Mucosa of rectum (tissue), 2 donors: ENCODE results near the gene WDR13.

Source experiments
- H3K27ac ChIP-seq, 2 donors: one replicate each; pipeline ENCODE4 v1.7.0; 2013; ENCODE audit warnings: inconsistent platforms in 2 of 2, low read depth in 2 of 2, low read length in 2 of 2
- H3K27me3 ChIP-seq, 2 donors: one replicate each; pipeline ENCODE4 v1.7.0; 2013; ENCODE audit warnings: low read length in 2 of 2; ENCODE audit not compliant: control insufficient read depth in 2 of 2, insufficient read depth in 2 of 2
- H3K36me3 ChIP-seq, 2 donors: one replicate each; pipeline ENCODE4 v1.7.0; 2013; ENCODE audit warnings: low read length in 2 of 2; ENCODE audit not compliant: control insufficient read depth in 2 of 2, insufficient read depth in 2 of 2
- H3K4me1 ChIP-seq, 2 donors: one replicate each; pipeline ENCODE4 v1.7.0; 2013; ENCODE audit warnings: low read length in 2 of 2, mild to moderate bottlenecking in 1 of 2; ENCODE audit not compliant: control insufficient read depth in 2 of 2, insufficient read depth in 2 of 2
- H3K4me3 ChIP-seq, 2 donors: one replicate each; pipeline ENCODE4 v1.7.0; 2013; ENCODE audit warnings: low read length in 2 of 2
- H3K9ac ChIP-seq, 2 donors: one replicate each; pipeline ENCODE4 v1.7.0; 2013; ENCODE audit warnings: low read length in 2 of 2, low read depth in 1 of 2, mild to moderate bottlenecking in 1 of 2
- H3K9me3 ChIP-seq, 2 donors: one replicate each; pipeline ENCODE4 v1.7.0; 2013; ENCODE audit warnings: low read length in 2 of 2; ENCODE audit not compliant: control insufficient read depth in 2 of 2
- donor health status: healthy.
- donor health status: Normal muscosa, but diverticular disease.

The WDR13 gene

GRCh38 chrX:48613502-48614160, 16.3 kb downstream of the WDR13 start:
- Histone ChIP-seq H3K4me1 (no peaks in the 10 kb centered on the region), H3K9ac (no peak overlapping the region), H3K27me3 (peaks cover 0 to 1% of the 10 kb centered on the region in 2 donors), H3K4me3 (no peak overlapping the region), H3K27ac (no peak overlapping the region), H3K9me3 (no peaks in the 10 kb centered on the region), H3K36me3 (no peaks in the 10 kb centered on the region)

GRCh38 chrX:48616576-48616975, 19.3 kb downstream of the WDR13 start:
- Histone ChIP-seq H3K36me3 (no peaks in the 10 kb centered on the region), H3K4me1 (no peaks in the 10 kb centered on the region), H3K27ac (no peak overlapping the region), H3K4me3 (no peak overlapping the region), H3K9me3 (no peaks in the 10 kb centered on the region), H3K27me3 (peaks cover 0 to 1% of the 10 kb centered on the region in 2 donors), H3K9ac (no peak overlapping the region)

- H3K9me3 ChIP-seq: no peaks in the 10 kb centered on the region
- no peaks in the 10 kb centered on the region for H3K36me3 ChIP-seq
- H3K27ac ChIP-seq: no peak overlapping the region
- H3K27me3 ChIP-seq: no peaks in the 10 kb centered on the region
- no peaks in the 10 kb centered on the region for H3K4me1 ChIP-seq
- no peak overlapping the region for H3K9ac ChIP-seq
- no peak overlapping the region for H3K4me3 ChIP-seq
Observed at GRCh38 chrX:48617542-48618340, 20.4 kb downstream of the WDR13 start.

- H3K36me3 ChIP-seq: no peaks in the 10 kb centered on the region
- H3K4me1 ChIP-seq: peaks cover 0 to 3% of the 10 kb centered on the region in 2 donors
- H3K4me3 ChIP-seq: no peak overlapping the region
- no peak overlapping the region for H3K9ac ChIP-seq
- no peak overlapping the region for H3K27ac ChIP-seq
- H3K27me3 ChIP-seq: no peaks in the 10 kb centered on the region
- no peaks in the 10 kb centered on the region for H3K9me3 ChIP-seq
Observed at GRCh38 chrX:48626401-48627298, 29.4 kb downstream of the WDR13 start.

- peak overlapping the region in 1 of 2 donors; percentile 23 for H3K4me3 ChIP-seq
- peaks cover 2 to 6% of the 10 kb centered on the region in 2 donors for H3K4me1 ChIP-seq
- no peaks in the 10 kb centered on the region for H3K27me3 ChIP-seq
- no peak overlapping the region for H3K9ac ChIP-seq
- no peak overlapping the region for H3K27ac ChIP-seq
- H3K9me3 ChIP-seq: no peaks in the 10 kb centered on the region
- no peaks in the 10 kb centered on the region for H3K36me3 ChIP-seq
Observed at GRCh38 chrX:48631376-48632090, 34.2 kb downstream of the WDR13 start.

- Histone ChIP-seq H3K4me3 (no peak overlapping the region), H3K9ac (no peak overlapping the region), H3K27me3 (peaks cover 0 to 2% of the 10 kb centered on the region in 2 donors), H3K4me1 (peaks cover 2 to 6% of the 10 kb centered on the region in 2 donors), H3K9me3 (no peaks in the 10 kb centered on the region), H3K27ac (no peak overlapping the region), H3K36me3 (no peaks in the 10 kb centered on the region)
Observed at GRCh38 chrX:48632207-48632606, 34.9 kb downstream of the WDR13 start.

GRCh38 chrX:48636301-48636700, 39.0 kb downstream of the WDR13 start:
- Histone ChIP-seq H3K9ac (no peak overlapping the region), H3K4me3 (no peak overlapping the region), H3K36me3 (no peaks in the 10 kb centered on the region), H3K27ac (no peak overlapping the region), H3K9me3 (no peaks in the 10 kb centered on the region), H3K27me3 (peaks cover 0 to 2% of the 10 kb centered on the region in 2 donors), H3K4me1 (peaks cover 2 to 4% of the 10 kb centered on the region in 2 donors)

- Histone ChIP-seq H3K36me3 (no peaks in the 10 kb centered on the region), H3K27ac (no peak overlapping the region), H3K4me1 (peaks cover under 1 to 2% of the 10 kb centered on the region in 2 donors), H3K9ac (no peak overlapping the region), H3K4me3 (no peak overlapping the region), H3K27me3 (peaks cover 0 to 2% of the 10 kb centered on the region in 2 donors), H3K9me3 (no peaks in the 10 kb centered on the region)
Observed at GRCh38 chrX:48636776-48637175, 39.5 kb downstream of the WDR13 start.

- Histone ChIP-seq H3K9me3 (no peaks in the 10 kb centered on the region), H3K27me3 (peaks cover 0 to 2% of the 10 kb centered on the region in 2 donors), H3K4me3 (no peak overlapping the region), H3K4me1 (no peaks in the 10 kb centered on the region), H3K36me3 (no peaks in the 10 kb centered on the region), H3K27ac (no peak overlapping the region), H3K9ac (no peak overlapping the region)
Observed at GRCh38 chrX:48645669-48646068, 48.4 kb downstream of the WDR13 start.
